ENCODE results near the gene C22orf23. TPM values are rescaled to one million over a fixed set of nuclear protein-coding genes. Genes with fewer than 3 reads are reported as not detected.
A peak's percentile ranks its signal among the peaks of the same experiment; 100 is the strongest.

The C22orf23 gene
- total RNA-seq, 1 experiment from 2014 or later, result 0.29 TPM

- peak; percentile 69 for DNase-seq (ENCODE audit: low read depth)
These were observed 47.7 kb downstream of the C22orf23 start, which contains the start of gene MICALL1 for GRCh38 chr22:37905534-37906363. Gene MICALL1, plus strand, starts transcription at chr22:37906297. Its CDS starts 126 bp downstream, at chr22:37906423.

- DNase-seq (ENCODE audit: low read depth), result peak; percentile 99
These were observed 48.5 kb downstream of the C22orf23 start for GRCh38 chr22:37904572-37905533.

- DNase-seq (ENCODE audit: low read depth), result peak; percentile 48
These were observed 54.8 kb downstream of the C22orf23 start for GRCh38 chr22:37898441-37899181.

- DNase-seq (ENCODE audit: low read depth), result no peak
These were observed 55.6 kb downstream of the C22orf23 start for GRCh38 chr22:37897807-37898206.

- no peak for DNase-seq (ENCODE audit: low read depth)
These were observed 56.5 kb downstream of the C22orf23 start for GRCh38 chr22:37896939-37897338.

- no peak for DNase-seq (ENCODE audit: low read depth)
These were observed 57.2 kb downstream of the C22orf23 start for GRCh38 chr22:37896181-37896592.

- no peak for DNase-seq (ENCODE audit: low read depth)
These were observed 58.3 kb downstream of the C22orf23 start for GRCh38 chr22:37894939-37895670.

- DNase-seq (ENCODE audit: low read depth), result no peak
These were observed 59.8 kb downstream of the C22orf23 start for GRCh38 chr22:37893583-37893983.

Other genes starting within 250 kb of the C22orf23 start
- gene GCAT, start 145.7 kb downstream of the C22orf23 start, total RNA-seq (2014; rRNA removed), result 21.2 and 23.4 TPM in 2 replicates
- not detected in 2 replicates for gene GALR3, start 130.2 kb downstream of the C22orf23 start, total RNA-seq (2014; rRNA removed)
- 49.5 and 55.0 TPM in 2 replicates for gene ANKRD54, start 109.3 kb downstream of the C22orf23 start, total RNA-seq (2014; rRNA removed)
- 311 and 345 TPM in 2 replicates for gene EIF3L, start 104.2 kb downstream of the C22orf23 start, total RNA-seq (2014; rRNA removed)
- gene MICALL1, start 47.3 kb downstream of the C22orf23 start, total RNA-seq (2014; rRNA removed), result 52.0 and 54.6 TPM in 2 replicates
- gene POLR2F, start 98 bp upstream of the C22orf23 start, total RNA-seq (2014; rRNA removed), result 45.9 and 64.8 TPM in 2 replicates
- gene SOX10, start 31.0 kb upstream of the C22orf23 start, total RNA-seq (2014; rRNA removed), result not detected in 2 replicates
- gene PICK1, start 103.8 kb upstream of the C22orf23 start, total RNA-seq (2014; rRNA removed), result 5.2 and 6.0 TPM in 2 replicates
- not detected in 2 replicates for gene SLC16A8, start 130.6 kb upstream of the C22orf23 start, total RNA-seq (2014; rRNA removed)
- 0.06 and 0.13 TPM in 2 replicates for gene BAIAP2L2, start 157.1 kb upstream of the C22orf23 start, total RNA-seq (2014; rRNA removed)
- gene PLA2G6, start 228.2 kb upstream of the C22orf23 start, total RNA-seq (2014; rRNA removed), result 6.1 and 13.3 TPM in 2 replicates
- 29.3 and 31.7 TPM in 2 replicates for gene MAFF, start 248.4 kb upstream of the C22orf23 start, total RNA-seq (2014; rRNA removed)